HG02623 (cell line): ENCODE data around the gene MAGEE1.

Experiments used
- ATAC-seq: cut with Tn5 transposase; IDR thresholded peaks from one replicate; pipeline ENCODE4 v1.9.1; 2021; ENCODE audit warnings: moderate library complexity; ENCODE audit not compliant: unreplicated experiment

The MAGEE1 gene, protein sequence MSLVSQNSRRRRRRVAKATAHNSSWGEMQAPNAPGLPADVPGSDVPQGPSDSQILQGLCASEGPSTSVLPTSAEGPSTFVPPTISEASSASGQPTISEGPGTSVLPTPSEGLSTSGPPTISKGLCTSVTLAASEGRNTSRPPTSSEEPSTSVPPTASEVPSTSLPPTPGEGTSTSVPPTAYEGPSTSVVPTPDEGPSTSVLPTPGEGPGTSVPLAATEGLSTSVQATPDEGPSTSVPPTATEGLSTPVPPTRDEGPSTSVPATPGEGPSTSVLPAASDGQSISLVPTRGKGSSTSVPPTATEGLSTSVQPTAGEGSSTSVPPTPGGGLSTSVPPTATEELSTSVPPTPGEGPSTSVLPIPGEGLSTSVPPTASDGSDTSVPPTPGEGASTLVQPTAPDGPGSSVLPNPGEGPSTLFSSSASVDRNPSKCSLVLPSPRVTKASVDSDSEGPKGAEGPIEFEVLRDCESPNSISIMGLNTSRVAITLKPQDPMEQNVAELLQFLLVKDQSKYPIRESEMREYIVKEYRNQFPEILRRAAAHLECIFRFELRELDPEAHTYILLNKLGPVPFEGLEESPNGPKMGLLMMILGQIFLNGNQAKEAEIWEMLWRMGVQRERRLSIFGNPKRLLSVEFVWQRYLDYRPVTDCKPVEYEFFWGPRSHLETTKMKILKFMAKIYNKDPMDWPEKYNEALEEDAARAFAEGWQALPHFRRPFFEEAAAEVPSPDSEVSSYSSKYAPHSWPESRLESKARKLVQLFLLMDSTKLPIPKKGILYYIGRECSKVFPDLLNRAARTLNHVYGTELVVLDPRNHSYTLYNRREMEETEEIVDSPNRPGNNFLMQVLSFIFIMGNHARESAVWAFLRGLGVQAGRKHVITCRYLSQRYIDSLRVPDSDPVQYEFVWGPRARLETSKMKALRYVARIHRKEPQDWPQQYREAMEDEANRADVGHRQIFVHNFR

DNA sequence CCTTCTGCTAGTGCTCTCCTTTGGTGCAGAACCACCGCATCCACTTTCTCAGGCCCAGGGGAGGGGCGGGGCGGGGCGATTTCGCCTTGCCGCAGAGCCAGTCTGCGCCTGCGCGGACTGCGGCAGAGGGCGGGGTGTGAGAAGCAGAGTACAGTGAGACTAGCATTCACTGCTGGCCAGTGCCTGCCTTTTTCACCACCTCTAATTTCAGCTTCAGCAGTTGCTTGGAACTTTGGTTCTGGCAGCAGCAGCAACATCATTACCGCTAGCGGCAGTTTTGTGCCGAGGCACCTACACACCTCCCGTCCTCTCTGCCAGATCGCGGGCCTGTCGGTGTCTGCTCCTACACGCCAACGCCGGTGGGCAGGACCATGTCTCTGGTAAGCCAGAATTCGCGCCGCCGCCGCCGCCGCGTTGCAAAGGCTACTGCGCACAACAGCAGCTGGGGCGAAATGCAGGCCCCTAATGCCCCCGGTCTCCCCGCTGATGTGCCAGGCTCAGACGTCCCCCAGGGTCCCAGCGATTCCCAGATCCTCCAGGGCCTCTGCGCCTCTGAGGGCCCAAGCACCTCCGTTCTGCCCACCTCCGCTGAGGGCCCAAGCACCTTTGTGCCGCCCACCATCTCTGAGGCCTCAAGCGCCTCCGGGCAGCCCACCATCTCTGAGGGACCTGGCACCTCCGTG is at the start of gene MAGEE1:
TSS of gene MAGEE1 (plus strand) at position 151 of the 683 bp plus-strand sequence. CDS start at position 372, 221 bp downstream.
- peak; percentile 92 for ATAC-seq

DNA sequence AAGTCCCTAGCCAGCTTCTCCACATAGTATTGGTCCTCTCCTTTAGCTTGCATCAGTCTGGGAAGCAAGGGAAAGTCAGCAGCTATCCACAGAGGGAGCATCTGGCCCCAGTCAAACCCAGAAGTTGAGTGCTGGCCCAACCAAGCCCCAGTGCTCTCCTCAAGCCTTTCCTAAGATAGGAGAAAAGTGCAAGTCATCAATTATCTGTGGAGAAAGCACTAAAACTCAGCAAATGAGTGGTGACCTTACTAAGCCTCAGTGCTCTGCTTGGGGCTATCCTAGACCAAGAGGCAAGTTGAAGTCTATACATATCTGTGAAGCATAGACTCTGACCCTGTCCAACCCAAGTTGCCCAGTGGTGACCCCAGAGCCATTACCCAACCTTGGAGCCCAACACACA is 28.5 kb upstream of the MAGEE1 start:
- no peak for ATAC-seq

DNA sequence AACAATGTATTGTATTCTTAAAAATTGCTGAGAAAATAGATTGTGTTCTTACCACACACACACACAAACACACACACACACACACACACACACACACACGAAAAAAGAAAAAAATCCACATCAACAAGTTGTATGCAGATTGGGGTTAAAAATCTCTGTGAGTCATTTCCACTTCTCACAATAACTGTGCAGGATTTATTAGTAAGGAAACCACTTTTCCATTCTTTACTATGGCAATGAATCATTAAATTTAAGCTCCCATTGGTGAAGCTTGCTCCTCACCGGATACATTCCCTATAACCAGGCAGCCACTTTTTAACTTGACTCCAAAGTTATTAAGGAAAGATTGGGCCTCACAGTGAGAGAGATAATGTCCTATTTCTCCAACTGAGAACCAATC is 19.7 kb upstream of the MAGEE1 start:
- no peak for ATAC-seq

DNA sequence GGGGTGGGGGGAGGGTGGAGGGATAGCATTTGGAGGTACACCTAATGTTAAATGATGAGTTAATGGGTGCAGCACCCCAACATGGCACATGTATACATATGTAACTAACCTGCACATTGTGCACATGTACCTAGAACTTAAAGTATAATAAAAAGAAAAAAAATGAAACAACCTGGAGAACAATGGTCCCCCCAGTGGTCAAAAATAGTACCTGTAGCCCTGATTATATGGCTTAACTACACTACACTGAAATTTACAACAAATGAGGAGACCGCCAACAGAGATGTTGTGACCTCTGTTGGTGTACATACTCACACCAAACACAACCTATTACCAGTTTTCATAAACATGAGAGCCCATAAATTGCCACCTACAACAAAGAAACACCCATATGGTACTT is 7.3 kb upstream of the MAGEE1 start:
- ATAC-seq = no peak

DNA sequence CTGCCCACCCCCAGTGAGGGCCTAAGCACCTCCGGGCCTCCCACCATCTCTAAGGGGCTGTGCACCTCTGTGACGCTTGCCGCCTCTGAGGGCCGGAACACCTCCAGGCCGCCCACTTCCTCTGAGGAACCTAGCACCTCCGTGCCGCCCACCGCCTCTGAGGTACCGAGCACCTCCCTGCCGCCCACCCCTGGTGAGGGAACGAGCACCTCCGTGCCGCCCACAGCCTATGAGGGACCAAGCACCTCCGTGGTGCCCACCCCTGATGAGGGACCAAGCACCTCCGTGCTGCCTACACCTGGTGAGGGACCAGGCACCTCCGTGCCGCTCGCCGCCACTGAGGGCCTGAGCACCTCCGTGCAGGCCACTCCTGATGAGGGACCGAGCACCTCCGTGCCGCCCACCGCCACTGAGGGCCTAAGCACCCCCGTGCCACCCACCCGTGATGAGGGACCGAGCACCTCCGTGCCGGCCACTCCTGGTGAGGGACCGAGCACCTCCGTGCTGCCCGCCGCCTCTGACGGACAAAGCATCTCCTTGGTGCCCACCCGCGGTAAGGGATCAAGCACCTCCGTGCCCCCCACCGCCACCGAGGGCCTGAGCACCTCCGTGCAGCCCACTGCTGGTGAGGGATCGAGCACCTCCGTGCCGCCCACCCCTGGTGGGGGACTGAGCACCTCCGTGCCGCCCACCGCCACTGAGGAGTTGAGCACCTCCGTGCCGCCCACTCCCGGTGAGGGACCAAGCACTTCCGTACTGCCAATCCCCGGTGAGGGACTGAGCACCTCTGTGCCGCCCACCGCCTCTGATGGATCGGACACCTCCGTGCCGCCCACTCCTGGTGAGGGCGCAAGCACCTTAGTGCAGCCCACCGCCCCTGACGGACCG is 977 bp downstream of the MAGEE1 start:
- peak; percentile 29 for ATAC-seq

DNA sequence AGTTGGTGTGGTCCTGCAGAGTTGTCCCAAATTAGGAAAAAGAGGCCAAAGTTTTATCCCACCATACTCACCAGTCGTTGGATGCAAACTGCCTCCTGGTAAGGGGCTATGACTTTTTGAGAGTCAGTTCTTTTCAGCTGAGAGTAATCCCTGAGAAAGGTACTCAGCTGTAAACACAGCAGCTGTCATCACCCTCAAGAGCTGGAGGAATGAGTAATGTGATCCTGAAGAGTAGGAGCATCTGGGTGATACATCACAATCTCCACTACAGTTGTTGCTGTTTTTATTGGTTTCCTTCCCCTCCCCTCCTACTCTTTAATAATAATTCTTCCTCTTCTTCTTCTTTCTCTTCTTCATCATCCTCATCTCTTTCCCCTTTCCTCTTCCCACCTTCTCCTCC is 5.7 kb downstream of the MAGEE1 start:
- ATAC-seq = no peak

DNA sequence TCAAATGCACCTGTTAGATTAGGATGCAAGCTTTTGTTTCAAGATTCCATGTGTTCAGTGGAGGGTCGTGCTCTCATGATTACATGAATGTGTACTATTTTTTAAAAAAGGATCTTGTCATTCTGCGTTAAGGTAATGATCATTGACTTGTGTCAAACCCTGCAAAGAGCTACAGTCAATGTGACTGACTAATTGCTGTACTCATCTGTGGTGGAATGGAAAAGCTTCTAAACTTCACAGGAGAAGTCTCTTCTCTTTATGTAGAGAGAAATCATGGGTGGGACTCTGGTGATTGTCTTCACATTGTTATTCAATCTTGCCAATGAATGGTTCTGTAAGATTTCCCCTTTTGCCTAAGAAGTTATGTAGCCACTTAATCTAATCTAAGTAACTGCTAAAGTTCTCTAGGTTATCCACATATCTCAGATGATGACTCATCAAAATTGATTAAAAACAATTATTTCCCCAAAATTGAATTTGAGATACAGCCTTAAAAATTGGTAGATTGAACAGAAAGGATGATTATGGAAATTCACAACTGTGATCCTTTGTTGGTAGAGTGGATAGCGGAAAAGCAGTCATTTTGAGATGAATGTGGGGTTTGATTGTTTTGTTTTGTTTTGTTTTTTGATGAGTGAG is 6.7 kb downstream of the MAGEE1 start:
- ATAC-seq = no peak

DNA sequence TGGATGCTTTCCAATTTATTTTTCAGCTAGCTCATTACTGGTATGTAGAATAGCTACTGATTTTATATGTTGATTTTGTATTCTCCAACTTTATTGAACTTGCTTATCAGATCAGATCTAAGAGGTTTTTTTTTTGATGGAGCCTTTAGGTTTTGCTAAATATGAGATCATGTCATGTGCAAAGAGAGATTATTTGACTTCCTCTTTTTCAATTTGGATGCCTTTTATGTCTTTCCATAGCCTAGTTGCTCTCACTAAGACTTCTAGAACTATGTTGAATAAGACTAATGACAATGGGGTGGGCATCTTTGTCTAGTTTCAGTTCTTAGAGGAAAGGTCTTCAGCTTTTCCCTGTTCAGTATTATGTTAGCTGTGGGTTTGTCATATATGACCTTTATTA is 11.7 kb downstream of the MAGEE1 start:
- no peak for ATAC-seq

DNA sequence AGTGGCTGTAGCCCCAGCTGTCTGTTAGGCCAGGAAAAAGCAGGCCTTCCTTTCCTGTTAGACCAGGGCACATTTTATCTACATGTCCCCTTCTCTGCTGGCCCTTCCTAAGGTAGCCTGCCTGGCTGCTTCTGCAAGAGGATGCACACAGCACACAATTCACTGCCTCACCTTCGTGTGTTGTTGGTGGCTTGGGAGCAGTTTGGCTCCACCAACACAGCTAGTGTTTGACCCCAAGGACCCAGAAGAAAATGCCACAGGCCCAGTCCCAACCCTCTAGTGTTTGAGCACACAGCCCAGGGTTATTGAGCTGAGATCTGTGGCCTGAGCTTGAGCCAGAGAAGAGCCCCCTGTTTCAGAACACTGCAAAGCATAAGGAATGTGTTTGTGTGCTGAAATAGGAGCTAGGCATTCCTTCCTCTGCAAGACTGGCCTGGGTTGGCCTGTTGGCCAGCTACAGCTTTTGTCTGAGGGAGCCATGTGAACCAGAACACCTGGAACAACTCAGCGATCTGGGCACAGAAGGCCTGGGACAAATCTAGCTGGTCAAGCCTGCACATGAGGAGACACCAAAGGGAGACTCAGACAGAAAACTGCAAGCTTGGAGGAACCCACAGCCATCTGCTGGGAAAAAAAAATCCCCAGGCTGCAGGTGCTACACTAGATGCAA is 26.4 kb downstream of the MAGEE1 start:
- no peak for ATAC-seq

DNA sequence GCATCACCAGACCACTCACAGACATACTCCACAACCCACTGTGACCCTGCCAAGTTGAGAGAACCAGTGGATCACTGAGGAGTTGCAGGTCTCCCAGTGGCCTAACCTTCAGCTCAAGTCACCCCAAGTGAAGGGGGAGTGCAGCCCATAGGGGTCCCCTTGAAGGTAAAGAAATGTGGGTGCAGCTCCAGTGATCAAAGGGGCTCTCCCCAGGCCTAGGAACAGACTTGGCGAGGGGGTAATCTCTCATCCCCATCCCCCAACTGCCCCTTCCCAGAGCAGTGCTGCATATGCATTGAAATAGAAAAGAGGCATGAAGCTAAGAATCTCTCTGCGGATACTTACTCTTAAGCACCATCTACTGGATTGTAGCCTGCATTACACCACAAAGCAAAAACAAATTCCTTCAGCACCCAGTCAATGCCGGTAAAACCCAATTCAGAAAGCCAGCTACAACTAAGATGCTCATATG is 27.0 kb downstream of the MAGEE1 start:
- no peak for ATAC-seq

DNA sequence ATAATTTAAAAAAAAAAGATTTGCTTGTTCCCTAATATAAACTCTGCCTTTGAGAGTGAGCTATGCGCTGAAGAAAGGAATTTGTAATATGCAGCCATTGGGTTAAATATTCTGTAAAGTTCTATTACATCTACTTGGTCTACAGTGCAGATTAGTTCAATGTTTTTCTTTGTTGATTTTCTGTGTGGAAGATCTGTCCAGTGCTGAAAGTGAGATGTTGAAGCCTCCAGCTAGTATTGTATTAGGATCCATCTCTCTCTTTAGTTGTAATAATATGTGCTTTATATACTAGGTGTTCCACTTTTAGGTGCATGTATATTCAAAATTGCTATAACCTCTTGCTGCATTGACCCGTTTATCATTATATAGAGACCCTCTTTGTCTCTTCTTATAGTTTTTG is 49.8 kb downstream of the MAGEE1 start:
- no peak for ATAC-seq
